ENCODE data around the gene RMND5B.

RMND5B gene

GRCh38 chr5:178131446-178131996 lies 707 bp downstream of the RMND5B start:
- TF ChIP-seq CTCF (conservative IDR thresholded peaks at IDR 0.05; ENCODE audit: low read depth, low read length) = no peak
- Histone ChIP-seq H3K79me2 (ENCODE audit: insufficient read depth, low read depth) (no peaks in the 10 kb centered on the region), H3K4me2 (peak overlapping the region; percentile 48; the same call in 1 of the 2 replicates), H3K27ac (peak overlapping the region; percentile 80), H3K36me3 (ENCODE audit: insufficient read depth) (no peaks in the 10 kb centered on the region), H3K4me1 (ENCODE audit: low read depth, poor library complexity, severe bottlenecking) (no peaks in the 10 kb centered on the region), H3K4me3 (IDR thresholded peaks at IDR 0.05; ENCODE audit: insufficient read depth, low read depth, low read length) (no peak overlapping the region), H4K20me1 (ENCODE audit: insufficient read depth) (no peaks in the 10 kb centered on the region), H2AFZ (ENCODE audit: low read depth) (peak overlapping the region; percentile 49; the same call in 1 of the 2 replicates), H3K9ac (peak overlapping the region; percentile 89), H3K27me3 (ENCODE audit: insufficient read depth, low read depth) (no peaks in the 10 kb centered on the region)

- no peak overlapping the region for H3K27ac ChIP-seq
- no peak overlapping the region for H3K4me2 ChIP-seq
- H3K9ac ChIP-seq = no peak overlapping the region
- H3K79me2 ChIP-seq (ENCODE audit: insufficient read depth, low read depth) = no peaks in the 10 kb centered on the region
- H3K36me3 ChIP-seq (ENCODE audit: insufficient read depth) = no peaks in the 10 kb centered on the region
- no peaks in the 10 kb centered on the region for H3K27me3 ChIP-seq (ENCODE audit: insufficient read depth, low read depth)
- no peak for TF ChIP-seq CTCF (conservative IDR thresholded peaks at IDR 0.05; ENCODE audit: low read depth, low read length)
- H4K20me1 ChIP-seq (ENCODE audit: insufficient read depth) = no peaks in the 10 kb centered on the region
- no peaks in the 10 kb centered on the region for H3K4me1 ChIP-seq (ENCODE audit: low read depth, poor library complexity, severe bottlenecking)
- H3K4me3 ChIP-seq (IDR thresholded peaks at IDR 0.05; ENCODE audit: insufficient read depth, low read depth, low read length) = no peak overlapping the region
- no peak overlapping the region for H2AFZ ChIP-seq (ENCODE audit: low read depth)
Measured at GRCh38 chr5:178136990-178137389, 6.2 kb downstream of the RMND5B start.

- no peaks in the 10 kb centered on the region for H3K27me3 ChIP-seq (ENCODE audit: insufficient read depth, low read depth)
- no peak overlapping the region for H3K4me3 ChIP-seq (IDR thresholded peaks at IDR 0.05; ENCODE audit: insufficient read depth, low read depth, low read length)
- no peak overlapping the region for H3K27ac ChIP-seq
- H3K36me3 ChIP-seq (ENCODE audit: insufficient read depth) = no peaks in the 10 kb centered on the region
- H3K4me1 ChIP-seq (ENCODE audit: low read depth, poor library complexity, severe bottlenecking) = no peaks in the 10 kb centered on the region
- H4K20me1 ChIP-seq (ENCODE audit: insufficient read depth) = no peaks in the 10 kb centered on the region
- no peak overlapping the region for H2AFZ ChIP-seq (ENCODE audit: low read depth)
- no peak overlapping the region for H3K4me2 ChIP-seq
- H3K79me2 ChIP-seq (ENCODE audit: insufficient read depth, low read depth) = no peaks in the 10 kb centered on the region
- no peak overlapping the region for H3K9ac ChIP-seq
- TF ChIP-seq CTCF (conservative IDR thresholded peaks at IDR 0.05; ENCODE audit: low read depth, low read length) = no peak
Measured at GRCh38 chr5:178137991-178138390, 7.2 kb downstream of the RMND5B start.

GRCh38 chr5:178141550-178141949 lies 10.7 kb downstream of the RMND5B start:
- no peaks in the 10 kb centered on the region for H4K20me1 ChIP-seq (ENCODE audit: insufficient read depth)
- no peaks in the 10 kb centered on the region for H3K79me2 ChIP-seq (ENCODE audit: insufficient read depth, low read depth)
- H3K4me2 ChIP-seq = no peak overlapping the region
- no peak overlapping the region for H3K27ac ChIP-seq
- H3K27me3 ChIP-seq (ENCODE audit: insufficient read depth, low read depth) = no peaks in the 10 kb centered on the region
- no peak overlapping the region for H3K4me3 ChIP-seq (IDR thresholded peaks at IDR 0.05; ENCODE audit: insufficient read depth, low read depth, low read length)
- no peak overlapping the region for H3K9ac ChIP-seq
- no peaks in the 10 kb centered on the region for H3K4me1 ChIP-seq (ENCODE audit: low read depth, poor library complexity, severe bottlenecking)
- H3K36me3 ChIP-seq (ENCODE audit: insufficient read depth) = no peaks in the 10 kb centered on the region
- TF ChIP-seq CTCF (conservative IDR thresholded peaks at IDR 0.05; ENCODE audit: low read depth, low read length) = no peak
- H2AFZ ChIP-seq (ENCODE audit: low read depth) = no peak overlapping the region

Data from KMS-11 (cell line).